Ammon's horn (tissue), 1 donor: Measurements from ENCODE around the gene CLN5.
"Not testable (repeated sequence)": the region's sequence is repeated elsewhere in the genome, so short reads cannot be mapped to it uniquely, and the experiment has no call there.

ENCODE experiments used
- DNase-seq: peaks from one replicate; pipeline ENCODE4 v3.0.0-alpha.2; 2016; ENCODE audit warnings: low spot score

CLN5 gene

DNA sequence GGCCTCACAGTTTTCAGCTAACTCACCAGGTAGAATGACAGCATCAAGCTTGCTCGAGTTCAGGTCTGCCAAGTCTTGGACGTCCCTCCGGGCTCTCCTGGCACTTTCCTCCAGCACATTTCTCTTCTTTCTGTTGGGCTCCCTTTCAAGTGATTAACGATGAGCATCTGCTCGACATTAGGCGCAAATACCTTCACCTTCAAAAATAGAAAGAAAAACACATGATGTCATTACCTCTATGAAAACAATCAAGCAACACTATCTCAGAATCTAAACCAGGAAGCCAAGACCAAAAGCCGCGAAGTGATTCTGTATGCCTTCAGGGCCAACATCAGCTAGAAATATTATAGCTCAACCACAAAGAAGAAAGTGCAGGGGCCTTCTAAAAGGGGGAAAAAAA lies 15.4 kb upstream of the CLN5 start:
- no peak for DNase-seq

DNA sequence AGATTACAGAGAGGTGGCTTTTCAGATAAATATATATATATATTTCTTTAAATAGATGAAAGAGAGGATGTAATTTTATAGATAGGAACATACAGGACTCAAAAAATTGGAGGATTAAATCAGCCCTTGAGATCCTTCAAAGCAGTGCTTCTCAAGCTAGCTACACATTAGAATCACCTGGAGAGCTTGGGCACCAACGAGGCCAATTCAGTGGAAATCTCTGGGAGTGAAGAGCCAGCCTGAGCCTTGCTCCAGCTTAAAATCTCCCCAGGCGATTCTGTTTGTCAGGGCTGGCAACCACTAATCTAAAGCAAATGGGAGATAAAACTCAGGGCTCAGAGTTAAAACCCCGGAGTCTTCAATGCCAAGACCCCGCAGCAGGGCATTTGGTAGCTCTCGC lies 15.0 kb upstream of the CLN5 start:
- no peak for DNase-seq

DNA sequence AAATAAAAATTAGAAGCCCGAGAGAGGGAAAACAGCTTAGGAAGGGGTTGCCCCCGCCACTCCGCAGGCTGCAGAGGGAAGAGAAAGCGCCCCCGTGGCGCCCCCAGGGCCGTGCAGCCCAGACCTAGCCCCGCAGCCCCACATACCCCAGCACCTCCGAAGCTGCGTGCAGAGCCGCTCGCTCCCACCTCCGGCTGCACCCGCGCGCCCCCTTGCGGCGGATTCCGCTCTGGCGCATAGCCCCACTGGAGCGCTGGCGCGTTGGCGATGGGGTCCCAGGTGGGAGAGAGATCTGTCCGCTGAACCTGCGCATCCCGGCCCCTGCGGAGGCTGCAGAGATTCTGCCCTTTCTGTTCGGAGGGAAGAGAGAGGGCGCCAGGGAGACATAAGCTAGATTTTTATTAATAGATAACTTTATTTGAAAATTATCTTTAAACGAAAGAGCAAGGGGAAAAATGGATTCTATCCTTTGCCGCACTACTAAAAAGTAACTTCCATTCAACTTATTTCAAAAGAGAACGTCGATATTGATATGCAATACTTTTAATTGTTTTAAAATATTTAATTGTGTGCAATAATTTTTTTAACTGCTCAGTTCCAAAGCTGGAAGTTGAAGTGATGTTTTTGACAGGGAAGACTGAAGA lies 11.7 kb upstream of the CLN5 start:
- peak; percentile 74 for DNase-seq

DNA sequence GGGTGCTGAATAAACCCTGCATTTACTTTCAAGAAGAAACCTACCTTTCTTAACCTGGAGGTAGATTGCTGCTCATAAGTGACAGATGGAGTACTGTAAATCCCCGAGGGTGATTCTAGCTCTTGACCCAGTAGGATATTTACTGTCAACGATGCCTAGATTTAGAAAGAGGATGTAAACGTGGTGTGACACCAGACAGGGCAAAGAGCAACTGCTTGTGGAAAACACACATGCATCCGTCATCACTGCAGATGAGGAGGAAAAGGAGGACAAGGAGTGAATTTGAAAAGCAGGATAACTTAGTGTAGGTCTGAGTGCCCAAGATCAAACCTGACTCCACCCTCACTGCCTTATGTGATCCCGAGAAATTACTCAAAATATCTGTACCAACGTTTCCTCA lies 9.8 kb upstream of the CLN5 start:
- DNase-seq, result no peak

DNA sequence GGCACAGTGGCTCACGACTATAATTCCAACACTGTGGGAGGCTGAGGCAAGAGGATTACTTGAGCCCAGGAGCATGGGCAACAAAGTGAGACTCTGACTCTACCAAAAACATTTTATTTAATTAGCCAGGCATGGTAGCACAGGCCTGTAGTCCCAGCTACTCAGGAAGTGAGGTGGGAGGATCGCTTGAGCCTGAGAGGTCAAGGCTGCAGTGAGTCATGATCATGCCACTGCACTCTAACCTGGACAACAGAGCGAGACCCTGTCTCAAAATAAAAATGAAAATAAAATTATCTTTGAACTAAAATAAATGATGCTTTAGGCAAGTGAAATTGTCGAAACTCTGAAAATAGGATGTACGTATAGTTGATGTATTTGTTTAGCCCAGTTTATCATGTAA lies 8.2 kb upstream of the CLN5 start:
- DNase-seq, result no peak

DNA sequence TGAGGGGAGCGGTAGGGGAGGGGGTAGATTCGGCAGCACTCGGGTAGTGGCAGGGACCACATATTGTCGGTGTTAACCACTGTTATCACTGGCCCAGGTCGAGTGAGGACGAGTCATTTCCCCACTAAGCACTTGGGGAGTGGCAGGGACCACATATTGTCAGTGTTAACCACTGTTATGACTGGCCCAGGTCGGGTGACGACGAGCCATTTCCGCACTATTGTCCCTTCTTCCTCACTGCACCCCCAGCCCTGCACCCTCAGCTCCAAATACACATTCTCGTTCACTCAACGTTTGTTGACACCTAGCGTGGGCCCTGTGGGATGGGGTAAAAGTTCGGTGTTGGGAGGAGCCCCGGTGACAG lies 467 bp upstream of the CLN5 start:
- DNase-seq, result peak; percentile 30

GRCh38 chr13:76992548-76993001 lies 694 bp downstream of the CLN5 start:
- DNase-seq, result peak; percentile 33

DNA sequence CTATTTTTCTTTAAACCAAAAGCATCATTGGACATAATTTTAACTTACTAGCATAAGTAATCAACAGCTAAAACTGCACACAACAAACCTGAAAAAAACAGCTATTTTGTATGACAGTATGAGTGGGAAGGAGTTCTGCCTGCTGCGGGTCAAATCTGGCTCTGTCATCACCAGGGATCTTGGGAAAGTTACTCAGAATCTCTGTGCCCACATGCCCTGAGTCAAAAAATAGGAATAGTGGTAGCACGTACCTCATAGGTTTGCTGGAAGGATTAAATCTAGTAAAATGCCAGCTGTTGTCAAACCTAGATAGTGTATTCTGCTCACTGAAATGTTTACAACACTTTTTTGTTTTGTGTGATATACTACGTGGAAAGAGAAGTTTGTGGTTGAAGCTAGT lies 1.1 kb downstream of the CLN5 start:
- no peak for DNase-seq

DNA sequence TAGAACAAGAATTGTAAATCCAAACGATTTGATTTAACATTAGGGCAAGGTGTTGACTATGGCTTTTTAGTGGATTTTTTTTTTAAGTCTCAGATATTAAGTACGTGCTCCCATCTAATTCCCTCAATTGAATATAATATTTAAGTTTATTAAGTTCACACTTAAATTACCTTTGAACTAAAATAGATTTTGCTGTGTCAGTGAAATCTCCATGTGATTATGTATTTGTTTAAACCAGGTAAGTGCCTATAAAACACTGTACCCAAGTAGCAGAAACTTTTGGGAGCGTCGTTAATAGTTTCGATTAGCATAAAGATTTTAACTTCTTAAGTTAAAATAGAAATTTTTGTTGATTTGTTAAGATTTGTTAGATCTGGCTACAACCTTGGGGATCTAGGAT lies 1.6 kb downstream of the CLN5 start:
- DNase-seq, result no peak

- DNase-seq, result no peak
These were observed 2.4 kb downstream of the CLN5 start for GRCh38 chr13:76994281-76994680.

DNA sequence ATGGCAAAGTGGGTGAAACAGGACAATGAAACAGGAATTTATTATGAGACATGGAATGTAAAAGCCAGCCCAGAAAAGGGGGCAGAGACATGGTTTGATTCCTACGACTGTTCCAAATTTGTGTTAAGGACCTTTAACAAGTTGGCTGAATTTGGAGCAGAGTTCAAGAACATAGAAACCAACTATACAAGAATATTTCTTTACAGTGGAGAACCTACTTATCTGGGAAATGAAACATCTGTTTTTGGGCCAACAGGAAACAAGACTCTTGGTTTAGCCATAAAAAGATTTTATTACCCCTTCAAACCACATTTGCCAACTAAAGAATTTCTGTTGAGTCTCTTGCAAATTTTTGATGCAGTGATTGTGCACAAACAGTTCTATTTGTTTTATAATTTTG lies 8.6 kb downstream of the CLN5 start:
- DNase-seq, result no peak

GRCh38 chr13:77001540-77001939 lies 9.7 kb downstream of the CLN5 start:
- no peak for DNase-seq

GRCh38 chr13:77001963-77002587 lies 10.2 kb downstream of the CLN5 start:
- no peak for DNase-seq

- DNase-seq, result peak; percentile 43
These were observed 10.8 kb downstream of the CLN5 start for GRCh38 chr13:77002590-77003190.

GRCh38 chr13:77008337-77008736 lies 16.5 kb downstream of the CLN5 start:
- not testable (repeated sequence) for DNase-seq

- no peak for DNase-seq
These were observed 17.1 kb downstream of the CLN5 start for GRCh38 chr13:77009011-77009410.

GRCh38 chr13:77009719-77010118 lies 17.8 kb downstream of the CLN5 start:
- DNase-seq, result not testable (repeated sequence)

DNA sequence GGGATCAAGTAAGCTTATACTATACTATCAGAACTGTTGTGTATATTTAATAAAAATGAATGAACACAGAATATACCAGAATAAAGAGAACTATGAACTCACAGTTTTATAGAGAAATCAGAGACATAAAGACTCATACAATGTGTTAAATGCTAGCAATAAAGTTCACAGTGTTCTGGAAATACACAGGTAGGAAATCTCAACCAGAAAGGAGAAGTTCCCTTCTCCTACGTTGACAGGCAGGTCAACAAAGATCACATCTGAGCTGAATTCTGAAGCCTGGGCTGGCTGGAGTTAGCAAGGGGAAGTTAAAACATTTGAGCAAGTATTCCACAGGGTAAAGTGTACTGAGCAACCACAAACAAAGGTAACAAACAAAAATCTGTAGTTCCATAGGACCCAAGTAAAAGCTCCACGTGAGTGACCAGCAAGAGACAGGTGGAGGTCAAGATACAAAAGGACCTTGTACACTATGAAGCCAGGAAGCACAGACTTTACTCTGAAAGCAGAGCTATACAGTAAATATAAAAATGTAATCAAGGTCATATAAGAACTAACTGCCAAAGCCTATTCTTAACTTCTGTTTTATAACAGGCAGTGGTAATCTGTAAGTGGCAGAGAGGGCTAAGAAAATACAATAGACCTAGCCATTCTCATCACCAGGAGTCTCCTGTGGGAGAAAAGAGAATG lies 22.1 kb downstream of the CLN5 start:
- no peak for DNase-seq

- DNase-seq, result no peak
These were observed 23.2 kb downstream of the CLN5 start for GRCh38 chr13:77014906-77015685.

GRCh38 chr13:77016251-77016812 lies 24.5 kb downstream of the CLN5 start:
- DNase-seq, result no peak

- DNase-seq, result no peak
These were observed 25.2 kb downstream of the CLN5 start for GRCh38 chr13:77016888-77017623.
